Measurements from ENCODE around the gene NUMBL.

The NUMBL gene

GRCh38 chr19:40642051-40642706 is 48.3 kb downstream of the NUMBL start:
- TF ChIP-seq USF1 (IDR thresholded peaks at IDR 0.05) (no peak), NFIC (IDR thresholded peaks at IDR 0.05) (no peak), REST (IDR thresholded peaks at IDR 0.05; ENCODE audit: low read depth) (no peak), EP300 (IDR thresholded peaks at IDR 0.05; ENCODE audit: borderline replicate concordance) (no peak), YY1 (IDR thresholded peaks at IDR 0.05; ENCODE audit: low read depth) (no peak), TCF12 (IDR thresholded peaks at IDR 0.05; ENCODE audit: low read depth) (no peak)

GRCh38 chr19:40641281-40641680 is 49.2 kb downstream of the NUMBL start:
- TF ChIP-seq MAX (IDR thresholded peaks at IDR 0.05) (no peak), RAD21 (IDR thresholded peaks at IDR 0.05; ENCODE audit: low read depth) (no peak)

GRCh38 chr19:40640744-40641143 is 49.7 kb downstream of the NUMBL start:
- TF ChIP-seq NFIC (IDR thresholded peaks at IDR 0.05) (no peak), MAX (IDR thresholded peaks at IDR 0.05) (no peak), RAD21 (IDR thresholded peaks at IDR 0.05; ENCODE audit: low read depth) (no peak), TAF1 (IDR thresholded peaks at IDR 0.05; ENCODE audit: low read depth) (no peak), CREB1 (IDR thresholded peaks at IDR 0.05; ENCODE audit: low read depth) (no peak), EGR1 (IDR thresholded peaks at IDR 0.05) (no peak), TCF12 (IDR thresholded peaks at IDR 0.05; ENCODE audit: low read depth) (no peak), USF1 (IDR thresholded peaks at IDR 0.05) (no peak), ZBTB7A (IDR thresholded peaks at IDR 0.05; ENCODE audit: low read depth) (no peak), CEBPB (IDR thresholded peaks at IDR 0.05) (no peak), FOXM1 (IDR thresholded peaks at IDR 0.05; ENCODE audit: borderline replicate concordance, low read depth) (no peak), YY1 (IDR thresholded peaks at IDR 0.05; ENCODE audit: low read depth) (no peak), EP300 (IDR thresholded peaks at IDR 0.05; ENCODE audit: borderline replicate concordance) (no peak), REST (IDR thresholded peaks at IDR 0.05; ENCODE audit: low read depth) (no peak), TEAD4 (IDR thresholded peaks at IDR 0.05) (no peak)

GRCh38 chr19:40639638-40639982 is 50.8 kb downstream of the NUMBL start:
- no peak for TF ChIP-seq USF1 (IDR thresholded peaks at IDR 0.05)
- TF ChIP-seq NFIC (IDR thresholded peaks at IDR 0.05): no peak
- TF ChIP-seq EP300 (IDR thresholded peaks at IDR 0.05; ENCODE audit: borderline replicate concordance): no peak
- TF ChIP-seq YY1 (IDR thresholded peaks at IDR 0.05; ENCODE audit: low read depth): no peak
- TF ChIP-seq EGR1 (IDR thresholded peaks at IDR 0.05): no peak
- no peak for TF ChIP-seq TAF1 (IDR thresholded peaks at IDR 0.05; ENCODE audit: low read depth)
- TF ChIP-seq FOXM1 (IDR thresholded peaks at IDR 0.05; ENCODE audit: borderline replicate concordance, low read depth): no peak
- no peak for TF ChIP-seq ZBTB7A (IDR thresholded peaks at IDR 0.05; ENCODE audit: low read depth)
- TF ChIP-seq TEAD4 (IDR thresholded peaks at IDR 0.05): no peak
- TF ChIP-seq CREB1 (IDR thresholded peaks at IDR 0.05; ENCODE audit: low read depth): no peak
- no peak for TF ChIP-seq RAD21 (IDR thresholded peaks at IDR 0.05; ENCODE audit: low read depth)
- no peak for TF ChIP-seq CEBPB (IDR thresholded peaks at IDR 0.05)
- TF ChIP-seq MAX (IDR thresholded peaks at IDR 0.05): no peak
- no peak for TF ChIP-seq TCF12 (IDR thresholded peaks at IDR 0.05; ENCODE audit: low read depth)

GRCh38 chr19:40638327-40638726 is 52.1 kb downstream of the NUMBL start:
- TF ChIP-seq EGR1 (IDR thresholded peaks at IDR 0.05) (no peak), EP300 (IDR thresholded peaks at IDR 0.05; ENCODE audit: borderline replicate concordance) (no peak), YY1 (IDR thresholded peaks at IDR 0.05; ENCODE audit: low read depth) (no peak), CREB1 (IDR thresholded peaks at IDR 0.05; ENCODE audit: low read depth) (no peak), FOXM1 (IDR thresholded peaks at IDR 0.05; ENCODE audit: borderline replicate concordance, low read depth) (no peak), TEAD4 (IDR thresholded peaks at IDR 0.05) (no peak), ZBTB7A (IDR thresholded peaks at IDR 0.05; ENCODE audit: low read depth) (no peak), TCF12 (IDR thresholded peaks at IDR 0.05; ENCODE audit: low read depth) (no peak), TAF1 (IDR thresholded peaks at IDR 0.05; ENCODE audit: low read depth) (no peak), REST (IDR thresholded peaks at IDR 0.05; ENCODE audit: low read depth) (no peak), CEBPB (IDR thresholded peaks at IDR 0.05) (no peak), MAX (IDR thresholded peaks at IDR 0.05) (no peak), NFIC (IDR thresholded peaks at IDR 0.05) (no peak)
